ENCODE measurements around the gene CD82.

GRCh38 chr11:44571871-44572270, 6.4 kb downstream of the CD82 start:
- no peak for TF ChIP-seq CTCF (IDR thresholded peaks at IDR 0.05)
- no peak for TF ChIP-seq POLR2A (IDR thresholded peaks at IDR 0.05)
